Islet of Langerhans (tissue), 1 donor: Measurements from ENCODE around the gene SPIRE1.
"Not testable (repeated sequence)": the region's sequence is repeated elsewhere in the genome, so short reads cannot be mapped to it uniquely, and the experiment has no call there.

Source experiments
- FAIRE-seq: peaks from one replicate; lab custom pipeline; 2011; peaks lifted over from hg19 to GRCh38; lab: Jason Lieb, UNC

SPIRE1 gene

GRCh38 chr18:12552879-12553242 is 105.0 kb downstream of the SPIRE1 start:
- no peak for FAIRE-seq

GRCh38 chr18:12551943-12552878 is 105.7 kb downstream of the SPIRE1 start:
- FAIRE-seq = not testable (repeated sequence)

GRCh38 chr18:12551466-12551865 is 106.4 kb downstream of the SPIRE1 start:
- FAIRE-seq = not testable (repeated sequence)

- FAIRE-seq = no peak
Measured at GRCh38 chr18:12543697-12544096, 114.2 kb downstream of the SPIRE1 start.

- no peak for FAIRE-seq
Measured at GRCh38 chr18:12540751-12541150, 117.2 kb downstream of the SPIRE1 start.

GRCh38 chr18:12539158-12539557 is 118.7 kb downstream of the SPIRE1 start:
- not testable (repeated sequence) for FAIRE-seq

- FAIRE-seq = no peak
Measured at GRCh38 chr18:12534820-12535219, 123.1 kb downstream of the SPIRE1 start.

GRCh38 chr18:12532661-12533060 is 125.2 kb downstream of the SPIRE1 start:
- FAIRE-seq = no peak

- FAIRE-seq = no peak
Measured at GRCh38 chr18:12531749-12532148, 126.2 kb downstream of the SPIRE1 start.

- FAIRE-seq = peak; percentile 5
Measured at GRCh38 chr18:12520442-12520992, 137.4 kb downstream of the SPIRE1 start.

- no peak for FAIRE-seq
Measured at GRCh38 chr18:12518832-12519531, 138.9 kb downstream of the SPIRE1 start.

- FAIRE-seq = no peak
Measured at GRCh38 chr18:12518326-12518725, 139.6 kb downstream of the SPIRE1 start.

- FAIRE-seq = no peak
Measured at GRCh38 chr18:12517142-12517825, 140.6 kb downstream of the SPIRE1 start.

GRCh38 chr18:12516049-12516630 is 141.8 kb downstream of the SPIRE1 start:
- no peak for FAIRE-seq

- no peak for FAIRE-seq
Measured at GRCh38 chr18:12515550-12515949, 142.4 kb downstream of the SPIRE1 start.

- no peak for FAIRE-seq
Measured at GRCh38 chr18:12507007-12507406, 150.9 kb downstream of the SPIRE1 start.

GRCh38 chr18:12500986-12501385 is 156.9 kb downstream of the SPIRE1 start:
- FAIRE-seq = no peak

- no peak for FAIRE-seq
Measured at GRCh38 chr18:12497839-12498238, 160.1 kb downstream of the SPIRE1 start.

GRCh38 chr18:12497296-12497695 is 160.6 kb downstream of the SPIRE1 start:
- no peak for FAIRE-seq

- FAIRE-seq = no peak
Measured at GRCh38 chr18:12492907-12493306, 165.0 kb downstream of the SPIRE1 start.

- FAIRE-seq = no peak
Measured at GRCh38 chr18:12491611-12492435, 166.1 kb downstream of the SPIRE1 start.
